Thoracic aorta (tissue), 2 donors: ENCODE results near the gene EAPP. TPM values are rescaled to one million over a fixed set of nuclear protein-coding genes. Genes with fewer than 3 reads are reported as not detected.

Experiments
- ATAC-seq: fragments of 150-250 bp; one replicate; pipeline ENCODE4 v1.8.0; 2017; ENCODE audit warnings: low read depth; ENCODE audit not compliant: insufficient number of reproducible peaks, low FRiP score
- DNase-seq: peaks from one replicate; pipeline ENCODE4 v3.0.0-alpha.2; 2020; ENCODE audit warnings: low spot score
- H3K27ac ChIP-seq, 2 donors: fragments of 200-600 bp; sonication (generic); 1 replicate in 1 of 2; 2 replicates in 1 of 2; pipeline ENCODE4 v1.5.1; 2016; ENCODE audit warnings: mild to moderate bottlenecking in 2 of 2, moderate library complexity in 2 of 2
- H3K27me3 ChIP-seq: fragments of 200-600 bp; sonication (generic); replicated peaks from 2 replicates; pipeline ENCODE4 v1.6.0; 2016; ENCODE audit warnings: mild to moderate bottlenecking; ENCODE audit not compliant: insufficient read depth
- H3K36me3 ChIP-seq: fragments of 200-600 bp; sonication (generic); one replicate; pipeline ENCODE4 v1.5.1; 2016
- H3K4me1 ChIP-seq, 2 donors: fragments of 200-600 bp; sonication (generic); 1 replicate in 1 of 2; 2 replicates in 1 of 2; pipeline versions ENCODE4 v1.5.1 to v1.6.0; 2016; ENCODE audit warnings: low read depth in 2 of 2, mild to moderate bottlenecking in 1 of 2; ENCODE audit not compliant: control insufficient read depth in 1 of 2
- H3K4me3 ChIP-seq: fragments of 200-600 bp; sonication (generic); 2 replicates; pipeline ENCODE4 v1.5.1; 2016; ENCODE audit warnings: mild to moderate bottlenecking
- H3K9me3 ChIP-seq: fragments of 200-600 bp; sonication (generic); 2 replicates; pipeline ENCODE4 v1.5.1; 2016
- CTCF ChIP-seq: fragments of 200-600 bp; sonication (generic); IDR thresholded peaks from one replicate; pipeline ENCODE4 v1.5.1; 2019; ENCODE audit warnings: antibody characterized with exemption
- total RNA-seq, 2 donors: library from RNA; depleted of rRNA; stranded (reverse); fragments of >200 nt; gene quantifications; one replicate each; pipeline versions ENCODE4 v1.1.0 to v1.2.3, GENCODE V29; 2016

Gene EAPP
- total RNA-seq, 2 donors from 2014 or later: 24.9 to 32.8 TPM

- no peaks in the 10 kb centered on the region for H3K9me3 ChIP-seq
- DNase-seq (peak; percentile 41), ATAC-seq (peak; percentile 90)
- peaks cover 0 to 13% of the 10 kb centered on the region in 2 donors for H3K4me1 ChIP-seq
- no peaks in the 10 kb centered on the region for H3K36me3 ChIP-seq
- no peaks in the 10 kb centered on the region for H3K27me3 ChIP-seq
- no peak for TF ChIP-seq CTCF
- peak overlapping the region; percentile 21 to 38 for H3K27ac ChIP-seq
- peak overlapping the region; percentile 5 for H3K4me3 ChIP-seq
These were observed 42.6 kb downstream of the EAPP start for GRCh38 chr14:34496679-34497513.

DNA sequence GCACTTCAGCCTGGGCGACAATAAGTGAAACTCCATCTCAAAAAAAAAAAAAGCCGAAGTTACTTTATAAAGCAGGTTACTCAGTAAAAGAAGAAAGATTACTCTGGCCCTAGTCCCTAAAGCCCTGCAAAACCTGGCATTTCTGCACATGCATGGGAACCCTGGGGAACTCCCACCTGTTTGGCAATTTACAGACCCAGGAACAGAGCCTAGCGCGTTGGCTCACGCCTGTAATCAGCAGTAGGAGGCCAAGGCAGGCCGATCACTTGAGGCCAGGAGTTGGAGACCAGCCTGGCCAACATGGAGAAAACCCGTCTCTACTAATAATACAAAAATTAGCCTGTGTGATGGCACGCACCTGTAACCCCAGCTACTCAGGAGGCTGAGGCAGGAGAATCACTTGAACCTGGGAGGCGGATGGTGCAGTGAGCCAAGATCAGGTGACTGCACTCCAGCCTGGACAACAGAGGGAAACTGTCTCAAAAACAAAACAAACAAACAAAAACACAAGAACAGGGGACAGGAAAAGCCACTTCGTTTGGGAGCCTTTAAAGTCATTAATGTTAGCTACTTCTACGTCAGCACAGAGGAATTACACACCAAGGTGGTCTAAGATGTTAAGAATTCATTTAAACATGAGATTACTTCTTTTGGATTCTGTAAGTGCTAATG lies 43.4 kb downstream of the EAPP start:
- peak overlapping the region in 1 of 2 donors; percentile 21 for H3K27ac ChIP-seq
- DNase-seq (no peak), ATAC-seq (no peak)
- H3K36me3 ChIP-seq: no peaks in the 10 kb centered on the region
- H3K4me3 ChIP-seq: no peak overlapping the region
- peaks cover 0 to 17% of the 10 kb centered on the region in 2 donors for H3K4me1 ChIP-seq
- H3K27me3 ChIP-seq: no peaks in the 10 kb centered on the region
- TF ChIP-seq CTCF: no peak
- no peaks in the 10 kb centered on the region for H3K9me3 ChIP-seq

- ATAC-seq: no peak
- Histone ChIP-seq H3K9me3 (no peaks in the 10 kb centered on the region), H3K4me1 (peaks cover 0 to 3% of the 10 kb centered on the region in 2 donors), H3K4me3 (no peak overlapping the region), H3K36me3 (no peaks in the 10 kb centered on the region), H3K27ac (no peak overlapping the region), H3K27me3 (no peaks in the 10 kb centered on the region)
- DNase-seq: no peak
- no peak for TF ChIP-seq CTCF
These were observed 50.2 kb downstream of the EAPP start for GRCh38 chr14:34489324-34489723.

- H3K9me3 ChIP-seq: no peaks in the 10 kb centered on the region
- ATAC-seq: no peak
- no peaks in the 10 kb centered on the region for H3K36me3 ChIP-seq
- H3K4me3 ChIP-seq: no peak overlapping the region
- no peak overlapping the region for H3K27ac ChIP-seq
- no peaks in the 10 kb centered on the region for H3K27me3 ChIP-seq
- no peak for TF ChIP-seq CTCF
- H3K4me1 ChIP-seq: peaks cover 0 to 3% of the 10 kb centered on the region in 2 donors
- DNase-seq: no peak
These were observed 51.0 kb downstream of the EAPP start for GRCh38 chr14:34488528-34488927.

GRCh38 chr14:34484726-34485125 lies 54.8 kb downstream of the EAPP start:
- TF ChIP-seq CTCF: no peak
- Histone ChIP-seq H3K27me3 (no peaks in the 10 kb centered on the region), H3K36me3 (no peaks in the 10 kb centered on the region), H3K4me1 (no peaks in the 10 kb centered on the region), H3K4me3 (no peak overlapping the region), H3K27ac (no peak overlapping the region), H3K9me3 (no peaks in the 10 kb centered on the region)
- ATAC-seq: no peak
- no peak for DNase-seq
